SK-N-SH (cell line): ENCODE results near the gene TARBP1. TPM values are rescaled to one million over a fixed set of nuclear protein-coding genes. Genes with fewer than 3 reads are reported as not detected.

Experiments used
- CTCF ChIA-PET: fragments of 300-600, 350-600 bp; formaldehyde crosslinking; extraction: SDS; loops from one replicate; lab custom pipeline; 2021; lab: Yijun Ruan, JAX
- POLR2A ChIA-PET: fragments of 350-600 bp; sonication (Branson Sonifier 250); formaldehyde crosslinking; extraction: SDS; loops from one replicate; lab custom pipeline; 2020; ENCODE audit warnings: antibody characterized with exemption, inconsistent platforms; lab: Yijun Ruan, JAX
- DNase-seq: peaks from one replicate; pipeline ENCODE4 v3.0.0; 2012
- H2AFZ ChIP-seq: fragments of 200-600 bp; sonication (generic); 2 replicates; pipeline ENCODE4 v1.8.1; 2016; ENCODE audit warnings: antibody characterized with exemption, mild to moderate bottlenecking, low read depth
- H3F3A ChIP-seq: fragments of 200-600 bp; sonication (generic); replicated peaks from 2 replicates; pipeline ENCODE3; 2016; ENCODE audit warnings: antibody characterized with exemption, mild to moderate bottlenecking; ENCODE audit not compliant: insufficient read depth
- H3K27ac ChIP-seq, 2 experiments: fragments of 200-500 bp in 1 of 2; fragments of 200-600 bp in 1 of 2; sonication (Bioruptor generic) in 1 of 2; sonication (generic), shearing (Covaris generic) in 1 of 2; 2 replicates each; pipeline versions ENCODE4 v1.5.1 to v1.6.1; 2014 to 2016; ENCODE audit warnings: low read depth in 2 of 2, inconsistent platforms in 1 of 2, low read length in 1 of 2, mild to moderate bottlenecking in 1 of 2, mixed read lengths in 1 of 2
- H3K27me3 ChIP-seq: fragments of 200-600 bp; sonication (generic), shearing (Covaris generic); 2 replicates; pipeline ENCODE4 v1.6.1; 2016; ENCODE audit warnings: mixed run types; ENCODE audit not compliant: insufficient read depth
- H3K36me3 ChIP-seq, 2 experiments: fragments of 200-500 bp in 1 of 2; fragments of 200-600 bp in 1 of 2; sonication (Bioruptor generic) in 1 of 2; sonication (generic) in 1 of 2; replicated peaks in 1 of 2; 2 replicates each; pipeline versions ENCODE3 to v1.5.1; 2014 to 2016; ENCODE audit warnings: low read length in 1 of 2, mild to moderate bottlenecking in 1 of 2; ENCODE audit not compliant: insufficient read depth in 2 of 2, control insufficient read depth in 1 of 2
- H3K4me1 ChIP-seq, 2 experiments: fragments of 200-500 bp in 1 of 2; fragments of 200-600 bp in 1 of 2; sonication (Bioruptor generic) in 1 of 2; sonication (generic), shearing (Covaris generic) in 1 of 2; 2 replicates each; pipeline versions ENCODE4 v1.5.1 to v1.6.1; 2014 to 2016; ENCODE audit warnings: low read depth in 1 of 2, low read length in 1 of 2, mixed run types in 1 of 2; ENCODE audit not compliant: insufficient read depth in 2 of 2, control insufficient read depth in 1 of 2
- H3K4me2 ChIP-seq: fragments of 200-600 bp; sonication (generic), shearing (Covaris generic); 2 replicates; pipeline ENCODE4 v1.6.1; 2017; ENCODE audit warnings: mixed run types
- H3K4me3 ChIP-seq, 2 experiments: fragments of 200-500 bp in 1 of 2; fragments of 200-600 bp in 1 of 2; sonication (Bioruptor generic) in 1 of 2; sonication (generic), shearing (Covaris generic) in 1 of 2; 2 replicates each; pipeline versions ENCODE4 v1.5.1 to v1.8.1; 2014 to 2016; ENCODE audit warnings: low read depth in 2 of 2, inconsistent platforms in 1 of 2, low read length in 1 of 2, mild to moderate bottlenecking in 1 of 2, mixed read lengths in 1 of 2, moderate library complexity in 1 of 2
- H3K79me2 ChIP-seq: fragments of 200-600 bp; sonication (generic); 2 replicates; pipeline ENCODE4 v1.8.1; 2017; ENCODE audit warnings: mild to moderate bottlenecking; ENCODE audit not compliant: insufficient read depth
- H3K9ac ChIP-seq: fragments of 200-600 bp; sonication (generic); 2 replicates; pipeline ENCODE4 v1.6.1; 2017; ENCODE audit warnings: mixed run types
- H3K9me2 ChIP-seq: fragments of 200-600 bp; sonication (generic); 2 replicates; pipeline ENCODE4 v1.6.1; 2017; ENCODE audit warnings: mixed run types
- H3K9me3 ChIP-seq: fragments of 200-600 bp; sonication (generic); 2 replicates; pipeline ENCODE4 v1.6.1; 2017; ENCODE audit warnings: mixed run types, mild to moderate bottlenecking, moderate library complexity
- H4K20me1 ChIP-seq: fragments of 200-600 bp; sonication (generic); 2 replicates; pipeline ENCODE4 v1.6.1; 2017; ENCODE audit warnings: mild to moderate bottlenecking, mixed run types; ENCODE audit not compliant: insufficient read depth
- CHD2 ChIP-seq: fragments of 150-350 bp; IDR thresholded peaks from 2 replicates; pipeline ENCODE4 v1.6.1; 2018; ENCODE audit warnings: low read length; ENCODE audit not compliant: partially characterized antibody
- EP300 ChIP-seq, 2 experiments: IDR thresholded peaks; 2 replicates each; pipeline versions ENCODE4 v1.4.0 to v1.6.1; 2012; ENCODE audit warnings: borderline replicate concordance in 1 of 2, low read depth in 1 of 2, low read length in 1 of 2
- NRF1 ChIP-seq: IDR thresholded peaks from 2 replicates; pipeline ENCODE4 v1.6.1; 2012; ENCODE audit warnings: low read depth, mild to moderate bottlenecking, low read length
- POLR2AphosphoS5 ChIP-seq: IDR thresholded peaks from 2 replicates; pipeline ENCODE4 v1.6.1; 2012; ENCODE audit warnings: low read depth, low read length
- RFX5 ChIP-seq: IDR thresholded peaks from 2 replicates; pipeline ENCODE4 v1.6.1; 2012; ENCODE audit warnings: mild to moderate bottlenecking, improper control_type of control experiment, low read length
- SIN3A ChIP-seq: IDR thresholded peaks from 2 replicates; pipeline ENCODE4 v1.6.1; 2012; ENCODE audit warnings: low read depth, mild to moderate bottlenecking, low read length, moderate library complexity, borderline replicate concordance
- SMC3 ChIP-seq: IDR thresholded peaks from 2 replicates; pipeline ENCODE4 v1.6.1; 2012; ENCODE audit warnings: low read depth, low read length, improper control_type of control experiment
- TAF1 ChIP-seq: IDR thresholded peaks from 2 replicates; pipeline ENCODE4 v1.6.1; 2012; ENCODE audit warnings: low read depth, mild to moderate bottlenecking, low read length, moderate library complexity, borderline replicate concordance
- TCF12 ChIP-seq: IDR thresholded peaks from 2 replicates; pipeline ENCODE4 v1.4.0; 2012
- TEAD4 ChIP-seq: IDR thresholded peaks from 2 replicates; pipeline ENCODE4 v1.4.0; 2012; ENCODE audit warnings: mild to moderate bottlenecking, borderline replicate concordance; ENCODE audit not compliant: insufficient read depth
- YY1 ChIP-seq: IDR thresholded peaks from 2 replicates; pipeline ENCODE4 v1.4.0; 2012; ENCODE audit warnings: low read depth, mild to moderate bottlenecking
- WGBS: methylation state at CpG from one replicate; pipeline ENCODE4 v1.1.6; 2017; ENCODE audit warnings: low lambda C conversion rate; 5-methylcytosine and 5-hydroxymethylcytosine counted together
- polyA plus RNA-seq, 3 experiments: library from polyadenylated mRNA; depleted of rRNA; stranded (reverse); fragments of >200 nt; gene quantifications; 2 replicates each; pipeline ENCODE4 v1.2.3, GENCODE V29; 2012
- TF ChIP-seq, protein P1 (sequence below): IDR thresholded peaks from 2 replicates; pipeline ENCODE4 v1.6.1; 2012; ENCODE audit warnings: mild to moderate bottlenecking, low read depth, low read length, moderate library complexity
- TF ChIP-seq, protein P2 (sequence below): IDR thresholded peaks from 2 replicates; pipeline ENCODE4; 2012
- TF ChIP-seq, protein P3 (sequence below): IDR thresholded peaks from 2 replicates; pipeline ENCODE4 v1.4.0; 2012; ENCODE audit warnings: low read depth, borderline replicate concordance
- TF ChIP-seq, protein P4 (sequence below): fragments of 200-600 bp; sonication (generic); IDR thresholded peaks from 2 replicates; pipeline ENCODE4 v1.6.1; 2017; ENCODE audit warnings: antibody characterized with exemption, mild to moderate bottlenecking, moderate library complexity

The TARBP1 gene
- polyA plus RNA-seq, 1 of the 3 experiments (the other 2 are of a cell fraction) = 33.0 TPM

DNA sequence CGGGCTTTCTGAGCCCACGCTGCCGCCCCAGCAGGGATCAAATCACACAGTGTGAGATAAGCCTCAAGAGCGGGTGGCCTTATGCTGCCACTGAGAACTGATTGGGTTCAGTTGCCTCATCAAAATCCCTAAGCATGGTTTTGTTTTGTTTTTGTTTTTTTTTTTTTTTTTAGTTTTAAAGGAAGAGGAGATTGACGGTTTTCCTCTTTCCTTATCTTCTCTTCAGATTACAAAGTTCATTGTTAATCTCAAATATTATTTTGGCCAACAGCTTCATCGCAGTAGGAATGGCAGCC, 105.1 kb downstream of the TARBP1 start:
- H3K36me3 ChIP-seq = peaks cover 13 to 26% of the 10 kb centered on the region in 2 experiments
- CTCF ChIA-PET = interaction anchor here (0.6 to 2.0 kb wide), 6 partner anchors 10 to 161 kb away, joined by 3 to 8 read pairs (median 3); no protein-coding TSS in a partner anchor
- peak overlapping the region; percentile 92 to 99 for H3K27ac ChIP-seq
- peak overlapping the region; percentile 92 for H3K4me2 ChIP-seq
- TF ChIP-seq POLR2AphosphoS5 (no peak), YY1 (no peak), RFX5 (no peak), SMC3 (no peak), NRF1 (no peak), EP300 (IDR thresholded peaks at IDR 0.05; ENCODE audit: borderline replicate concordance in 1 of 2, low read depth in 1 of 2, low read length in 1 of 2) (no peak), TAF1 (no peak), CHD2 (no peak), TEAD4 (no peak), SIN3A (no peak), TCF12 (no peak)
- TF ChIP-seq, protein P1, sequence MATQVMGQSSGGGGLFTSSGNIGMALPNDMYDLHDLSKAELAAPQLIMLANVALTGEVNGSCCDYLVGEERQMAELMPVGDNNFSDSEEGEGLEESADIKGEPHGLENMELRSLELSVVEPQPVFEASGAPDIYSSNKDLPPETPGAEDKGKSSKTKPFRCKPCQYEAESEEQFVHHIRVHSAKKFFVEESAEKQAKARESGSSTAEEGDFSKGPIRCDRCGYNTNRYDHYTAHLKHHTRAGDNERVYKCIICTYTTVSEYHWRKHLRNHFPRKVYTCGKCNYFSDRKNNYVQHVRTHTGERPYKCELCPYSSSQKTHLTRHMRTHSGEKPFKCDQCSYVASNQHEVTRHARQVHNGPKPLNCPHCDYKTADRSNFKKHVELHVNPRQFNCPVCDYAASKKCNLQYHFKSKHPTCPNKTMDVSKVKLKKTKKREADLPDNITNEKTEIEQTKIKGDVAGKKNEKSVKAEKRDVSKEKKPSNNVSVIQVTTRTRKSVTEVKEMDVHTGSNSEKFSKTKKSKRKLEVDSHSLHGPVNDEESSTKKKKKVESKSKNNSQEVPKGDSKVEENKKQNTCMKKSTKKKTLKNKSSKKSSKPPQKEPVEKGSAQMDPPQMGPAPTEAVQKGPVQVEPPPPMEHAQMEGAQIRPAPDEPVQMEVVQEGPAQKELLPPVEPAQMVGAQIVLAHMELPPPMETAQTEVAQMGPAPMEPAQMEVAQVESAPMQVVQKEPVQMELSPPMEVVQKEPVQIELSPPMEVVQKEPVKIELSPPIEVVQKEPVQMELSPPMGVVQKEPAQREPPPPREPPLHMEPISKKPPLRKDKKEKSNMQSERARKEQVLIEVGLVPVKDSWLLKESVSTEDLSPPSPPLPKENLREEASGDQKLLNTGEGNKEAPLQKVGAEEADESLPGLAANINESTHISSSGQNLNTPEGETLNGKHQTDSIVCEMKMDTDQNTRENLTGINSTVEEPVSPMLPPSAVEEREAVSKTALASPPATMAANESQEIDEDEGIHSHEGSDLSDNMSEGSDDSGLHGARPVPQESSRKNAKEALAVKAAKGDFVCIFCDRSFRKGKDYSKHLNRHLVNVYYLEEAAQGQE = no peak
- TF ChIP-seq, protein P2, sequence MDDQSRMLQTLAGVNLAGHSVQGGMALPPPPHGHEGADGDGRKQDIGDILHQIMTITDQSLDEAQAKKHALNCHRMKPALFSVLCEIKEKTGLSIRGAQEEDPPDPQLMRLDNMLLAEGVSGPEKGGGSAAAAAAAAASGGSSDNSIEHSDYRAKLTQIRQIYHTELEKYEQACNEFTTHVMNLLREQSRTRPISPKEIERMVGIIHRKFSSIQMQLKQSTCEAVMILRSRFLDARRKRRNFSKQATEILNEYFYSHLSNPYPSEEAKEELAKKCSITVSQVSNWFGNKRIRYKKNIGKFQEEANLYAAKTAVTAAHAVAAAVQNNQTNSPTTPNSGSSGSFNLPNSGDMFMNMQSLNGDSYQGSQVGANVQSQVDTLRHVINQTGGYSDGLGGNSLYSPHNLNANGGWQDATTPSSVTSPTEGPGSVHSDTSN = no peak
- TF ChIP-seq, protein P3, sequence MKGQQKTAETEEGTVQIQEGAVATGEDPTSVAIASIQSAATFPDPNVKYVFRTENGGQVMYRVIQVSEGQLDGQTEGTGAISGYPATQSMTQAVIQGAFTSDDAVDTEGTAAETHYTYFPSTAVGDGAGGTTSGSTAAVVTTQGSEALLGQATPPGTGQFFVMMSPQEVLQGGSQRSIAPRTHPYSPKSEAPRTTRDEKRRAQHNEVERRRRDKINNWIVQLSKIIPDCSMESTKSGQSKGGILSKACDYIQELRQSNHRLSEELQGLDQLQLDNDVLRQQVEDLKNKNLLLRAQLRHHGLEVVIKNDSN = no peak
- TF ChIP-seq, protein P4, sequence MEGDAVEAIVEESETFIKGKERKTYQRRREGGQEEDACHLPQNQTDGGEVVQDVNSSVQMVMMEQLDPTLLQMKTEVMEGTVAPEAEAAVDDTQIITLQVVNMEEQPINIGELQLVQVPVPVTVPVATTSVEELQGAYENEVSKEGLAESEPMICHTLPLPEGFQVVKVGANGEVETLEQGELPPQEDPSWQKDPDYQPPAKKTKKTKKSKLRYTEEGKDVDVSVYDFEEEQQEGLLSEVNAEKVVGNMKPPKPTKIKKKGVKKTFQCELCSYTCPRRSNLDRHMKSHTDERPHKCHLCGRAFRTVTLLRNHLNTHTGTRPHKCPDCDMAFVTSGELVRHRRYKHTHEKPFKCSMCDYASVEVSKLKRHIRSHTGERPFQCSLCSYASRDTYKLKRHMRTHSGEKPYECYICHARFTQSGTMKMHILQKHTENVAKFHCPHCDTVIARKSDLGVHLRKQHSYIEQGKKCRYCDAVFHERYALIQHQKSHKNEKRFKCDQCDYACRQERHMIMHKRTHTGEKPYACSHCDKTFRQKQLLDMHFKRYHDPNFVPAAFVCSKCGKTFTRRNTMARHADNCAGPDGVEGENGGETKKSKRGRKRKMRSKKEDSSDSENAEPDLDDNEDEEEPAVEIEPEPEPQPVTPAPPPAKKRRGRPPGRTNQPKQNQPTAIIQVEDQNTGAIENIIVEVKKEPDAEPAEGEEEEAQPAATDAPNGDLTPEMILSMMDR = no peak
- TF ChIP-seq, all 33 proteins: peak for 0
- POLR2A ChIA-PET = interaction anchor here (0.6 to 2.3 kb wide), 7 partner anchors 9 to 186 kb away, joined by 3 to 11 read pairs (median 4); partner anchors contain the start of gene TARBP1
- DNase-seq = no peak
- H3K9me2 ChIP-seq = no peaks in the 10 kb centered on the region
- peak overlapping the region; percentile 94 for H3K9ac ChIP-seq
- peak overlapping the region; percentile 86 to 96 for H3K4me3 ChIP-seq
- no peaks in the 10 kb centered on the region for H3K9me3 ChIP-seq
- WGBS = 3% methylated on average over 6 of the region's 6 CpGs
- H3K4me1 ChIP-seq = peaks cover 3 to 13% of the 10 kb centered on the region in 2 experiments; a peak in 3 of 4 replicates
- peaks cover 8% of the 10 kb centered on the region for H3F3A ChIP-seq
- no peaks in the 10 kb centered on the region for H3K27me3 ChIP-seq
- H3K79me2 ChIP-seq = peaks cover 38% of the 10 kb centered on the region
- H2AFZ ChIP-seq = peak overlapping the region; percentile 80
- no peaks in the 10 kb centered on the region for H4K20me1 ChIP-seq
